K562 (cell line): ENCODE results near the gene GOLGA8B. TPM values are rescaled to one million over a fixed set of nuclear protein-coding genes. Genes with fewer than 3 reads are reported as not detected.
A peak's percentile ranks its signal among the peaks of the same experiment; 100 is the strongest.
"Not testable (repeated sequence)": the region's sequence is repeated elsewhere in the genome, so short reads cannot be mapped to it uniquely, and the experiment has no call there.

ENCODE experiments used
- ATAC-seq: fragments of 200-7000 bp; cut with Tn5 transposase; 3 replicates; pipeline ENCODE4 v1.9.1; 2020; ENCODE audit warnings: moderate library complexity
- BruUV-seq: library from RNA; stranded (reverse); fragments of 400-500 nt; replicated peaks from 2 replicates; lab custom pipeline; 2021; lab: Mats Ljungman, UMichigan
- CTCF ChIA-PET: fragments of 300-600 bp; formaldehyde crosslinking; extraction: SDS; loops from one replicate; lab custom pipeline; 2021; ENCODE audit warnings: low intra/inter-chr PET ratio; lab: Yijun Ruan, JAX
- POLR2A ChIA-PET: fragments of 300-600, 350-650 bp; sonication (Branson Sonifier 250); formaldehyde crosslinking; extraction: SDS; loops from one replicate; lab custom pipeline; 2021; ENCODE audit warnings: antibody characterized with exemption, inconsistent platforms; lab: Yijun Ruan, JAX
- DNase-seq, 4 experiments: peaks; one replicate each; pipeline versions ENCODE4 v3.0.0 to v3.0.0-alpha.2; 2011 to 2018; ENCODE audit warnings: low spot score in 3 of 4, mixed read lengths in 3 of 4; ENCODE audit errors: extremely low read depth in 1 of 4
- FAIRE-seq: peaks from 2 replicates; lab custom pipeline; 2011; peaks lifted over from hg19 to GRCh38; lab: Jason Lieb, UNC
- H2AFZ ChIP-seq: 2 replicates; pipeline ENCODE4 v1.6.0; 2011; ENCODE audit warnings: low read depth, low read length, control low read depth, inconsistent platforms
- H3K27ac ChIP-seq: fragments of 200-600 bp; 3 replicates; pipeline ENCODE4 v1.8.0; 2011; ENCODE audit warnings: low read depth, mild to moderate bottlenecking, control low read depth, inconsistent platforms, low read length, moderate library complexity, mixed read lengths; ENCODE audit errors: extremely low read depth
- H3K27me3 ChIP-seq, 2 experiments: fragments of 300-600 bp in 1 of 2; 2 replicates in 1 of 2; 3 replicates in 1 of 2; pipeline versions ENCODE4 v1.6.0 to v1.8.0; 2011; ENCODE audit warnings: inconsistent platforms in 2 of 2, low read length in 2 of 2, mild to moderate bottlenecking in 1 of 2, mixed read lengths in 1 of 2, moderate library complexity in 1 of 2; ENCODE audit not compliant: control insufficient read depth in 2 of 2, insufficient read depth in 2 of 2
- H3K36me3 ChIP-seq: fragments of 300-600 bp; 3 replicates; pipeline ENCODE4 v1.8.0; 2011; ENCODE audit warnings: mild to moderate bottlenecking, low read length, inconsistent platforms; ENCODE audit not compliant: control insufficient read depth, insufficient read depth
- H3K4me1 ChIP-seq, 2 experiments: fragments of 200-600 bp in 1 of 2; replicated peaks in 1 of 2; 2 replicates in 1 of 2; 3 replicates in 1 of 2; pipeline versions ENCODE4 v1.5.1 to v1.8.0; 2011; ENCODE audit warnings: inconsistent platforms in 2 of 2, low read length in 2 of 2, mild to moderate bottlenecking in 1 of 2, mixed read lengths in 1 of 2, moderate library complexity in 1 of 2; ENCODE audit not compliant: control insufficient read depth in 2 of 2, insufficient read depth in 2 of 2
- H3K4me2 ChIP-seq: 2 replicates; pipeline ENCODE4 v1.6.1; 2011; ENCODE audit warnings: low read length, control low read depth, inconsistent platforms, mixed read lengths; ENCODE audit not compliant: insufficient read depth
- H3K4me3 ChIP-seq: fragments of 200-600 bp; sonication (generic), shearing (Covaris generic); 2 replicates; pipeline ENCODE4 v1.5.1; 2016; ENCODE audit warnings: control low read depth, inconsistent platforms
- H3K79me2 ChIP-seq: fragments of 200-600 bp; 3 replicates; pipeline ENCODE4 v1.8.0; 2011; ENCODE audit warnings: low read length, inconsistent platforms; ENCODE audit not compliant: control insufficient read depth, insufficient read depth
- H3K9ac ChIP-seq, 2 experiments: 2 replicates each; pipeline versions ENCODE4 v1.6.0 to v1.6.1; 2011; ENCODE audit warnings: low read depth in 2 of 2, low read length in 2 of 2, control low read depth in 1 of 2, inconsistent platforms in 1 of 2, mild to moderate bottlenecking in 1 of 2, mixed read lengths in 1 of 2; ENCODE audit not compliant: insufficient read depth in 1 of 2
- H3K9me1 ChIP-seq: one replicate; pipeline ENCODE4 v1.6.0; 2011; ENCODE audit warnings: inconsistent platforms, mild to moderate bottlenecking, low read length, moderate library complexity; ENCODE audit not compliant: control insufficient read depth, insufficient read depth
- H3K9me3 ChIP-seq: replicated peaks from 2 replicates; pipeline ENCODE4 v1.5.1; 2011; ENCODE audit warnings: low read depth, low read length, inconsistent platforms; ENCODE audit not compliant: control insufficient read depth, insufficient read depth
- H4K20me1 ChIP-seq: replicated peaks from 2 replicates; pipeline ENCODE4 v1.6.1; 2011; ENCODE audit warnings: low read length, inconsistent platforms, mixed read lengths; ENCODE audit not compliant: control insufficient read depth, insufficient read depth
- CBX3 ChIP-seq, 2 experiments: IDR thresholded peaks; 1 replicate in 1 of 2; 2 replicates in 1 of 2; pipeline ENCODE4 v1.6.1; 2012; ENCODE audit warnings: inconsistent platforms in 2 of 2, low read length in 2 of 2, borderline replicate concordance in 1 of 2, control low read depth in 1 of 2
- CBX8 ChIP-seq: fragments of 200-600 bp; sonication (generic); IDR thresholded peaks from 2 replicates; pipeline ENCODE4 v1.6.1; 2012; ENCODE audit warnings: borderline replicate concordance, mixed run types, low read depth, mild to moderate bottlenecking, moderate library complexity, mixed read lengths, low read length, control low read depth, inconsistent platforms; ENCODE audit not compliant: poor library complexity, severe bottlenecking; ENCODE audit errors: extremely low read depth
- ETV6 ChIP-seq, 3 experiments: fragments of 150-350 bp in 1 of 3; sonication (generic) in 1 of 3; formaldehyde crosslinking in 1 of 3; IDR thresholded peaks; 2 replicates each; pipeline versions ENCODE4 v1.6.1 to v1.8.0; 2014 to 2022; ENCODE audit warnings: borderline replicate concordance in 2 of 3, low read depth in 2 of 3, antibody characterized with exemption in 1 of 3, low read length in 1 of 3, mild to moderate bottlenecking in 1 of 3, missing genetic modification reagents in 1 of 3
- ILF3 ChIP-seq: fragments of 450-650 bp; IDR thresholded peaks from 2 replicates; pipeline ENCODE4 v1.6.1; 2018; ENCODE audit warnings: antibody characterized with exemption, mild to moderate bottlenecking, moderate library complexity, borderline replicate concordance
- KDM4B ChIP-seq, 2 experiments: fragments of 450-650 bp in 1 of 2; sonication (generic) in 1 of 2; IDR thresholded peaks; 2 replicates each; pipeline ENCODE4 v1.6.1; 2016 to 2017; ENCODE audit warnings: borderline replicate concordance in 2 of 2, antibody characterized with exemption in 1 of 2, low read depth in 1 of 2, mild to moderate bottlenecking in 1 of 2
- KLF6 ChIP-seq: fragments of 250-450 bp; sonication (Bioruptor Pico); IDR thresholded peaks from 2 replicates; pipeline ENCODE4 v1.4.0; 2020; ENCODE audit warnings: mild to moderate bottlenecking, moderate library complexity, borderline replicate concordance
- RBFOX2 ChIP-seq: fragments of 200-400 bp; formaldehyde crosslinking; IDR thresholded peaks from 2 replicates; pipeline ENCODE4 v1.6.1; 2017; ENCODE audit warnings: low read depth, mild to moderate bottlenecking, low read length, moderate library complexity
- SRF ChIP-seq, 2 experiments: fragments of 250-450, 450-650 bp in 1 of 2; sonication (Bioruptor Pico) in 1 of 2; sonication (generic) in 1 of 2; formaldehyde crosslinking; IDR thresholded peaks; 2 replicates each; pipeline versions ENCODE4 v1.5.0 to v1.5.1; 2020 to 2022; ENCODE audit warnings: mild to moderate bottlenecking in 1 of 2, missing genetic modification reagents in 1 of 2
- TAF1 ChIP-seq: IDR thresholded peaks from 2 replicates; pipeline ENCODE4 v1.6.1; 2011; ENCODE audit warnings: mild to moderate bottlenecking, low read length, moderate library complexity; ENCODE audit not compliant: insufficient read depth, control insufficient read depth, severe bottlenecking; ENCODE audit errors: extremely low read depth
- TAF7 ChIP-seq: fragments of 450-650 bp; IDR thresholded peaks from 2 replicates; pipeline ENCODE4 v1.6.1; 2016; ENCODE audit warnings: missing genetic modification characterization, missing compliant biosample characterization
- TBL1XR1 ChIP-seq, 2 experiments: IDR thresholded peaks; 2 replicates each; pipeline ENCODE4 v1.6.1; 2012; ENCODE audit warnings: improper control_type of control experiment in 2 of 2, low read length in 2 of 2, mild to moderate bottlenecking in 1 of 2
- ZNF316 ChIP-seq: fragments of 450-650 bp; IDR thresholded peaks from 2 replicates; pipeline ENCODE4 v1.6.1; 2016
- WGBS: fragments of 100-300 bp; shearing (Covaris generic); methylation state at CpG from one replicate; pipeline ENCODE4 v1.1.6; 2016; ENCODE audit warnings: low coverage, mixed read lengths; ENCODE audit not compliant: insufficient coverage; ENCODE audit errors: missing lambda C conversion rate; 5-methylcytosine and 5-hydroxymethylcytosine counted together
- in situ Hi-C: fragments of 300-500 bp; cut with MboI; formaldehyde crosslinking; loops from 4 replicates; pipeline ENCODE4 v1.15.0; 2018; ENCODE audit warnings: inconsistent platforms, mixed read lengths
- intact Hi-C: fragments of 100-400 bp; cut with micrococcal nuclease; formaldehyde crosslinking; loops from 2 replicates; pipeline ENCODE4 v1.14.2; 2022
- polyA plus RNA-seq, 8 experiments: library from polyadenylated mRNA; depleted of rRNA in 4 of 8; stranded (reverse) in 5 of 8; unstranded in 3 of 8; fragments of >200 nt; fragmentation: Nextera tagmentation in 2 of 8; fragmentation: Illumina TruSeq in 1 of 8; extraction: Ambion mirVana in 2 of 8; extraction: Trizol in 1 of 8; gene quantifications; 2 replicates each; pipeline versions ENCODE4 v1.2.1 to v1.2.3, GENCODE V29; 2011 to 2014; ENCODE audit warnings: inconsistent platforms in 1 of 8, missing spikeins in 1 of 8
- total RNA-seq, 7 experiments: library from RNA; depleted of rRNA in 6 of 7; stranded (reverse); fragments of >200 nt in 6 of 7; fragmentation: Illumina TruSeq in 2 of 7; extraction: Trizol in 2 of 7; gene quantifications; 2 replicates each; pipeline versions ENCODE4 v1.2.1 to v1.2.3, GENCODE V29; 2011 to 2021; ENCODE audit warnings: low replicate concordance in 1 of 7
- TF ChIP-seq, protein P1 (sequence below): sonication (generic); formaldehyde crosslinking; IDR thresholded peaks from 2 replicates; pipeline ENCODE4 v1.9.0; 2022; ENCODE audit warnings: mild to moderate bottlenecking, missing genetic modification reagents

GOLGA8B gene
- total and polyA plus RNA-seq, 9 of the 15 experiments (the other 6 are each of a cell fraction or from before 2014, with no cell fraction given): 7.9 to 236 (median 54.1) TPM

DNA sequence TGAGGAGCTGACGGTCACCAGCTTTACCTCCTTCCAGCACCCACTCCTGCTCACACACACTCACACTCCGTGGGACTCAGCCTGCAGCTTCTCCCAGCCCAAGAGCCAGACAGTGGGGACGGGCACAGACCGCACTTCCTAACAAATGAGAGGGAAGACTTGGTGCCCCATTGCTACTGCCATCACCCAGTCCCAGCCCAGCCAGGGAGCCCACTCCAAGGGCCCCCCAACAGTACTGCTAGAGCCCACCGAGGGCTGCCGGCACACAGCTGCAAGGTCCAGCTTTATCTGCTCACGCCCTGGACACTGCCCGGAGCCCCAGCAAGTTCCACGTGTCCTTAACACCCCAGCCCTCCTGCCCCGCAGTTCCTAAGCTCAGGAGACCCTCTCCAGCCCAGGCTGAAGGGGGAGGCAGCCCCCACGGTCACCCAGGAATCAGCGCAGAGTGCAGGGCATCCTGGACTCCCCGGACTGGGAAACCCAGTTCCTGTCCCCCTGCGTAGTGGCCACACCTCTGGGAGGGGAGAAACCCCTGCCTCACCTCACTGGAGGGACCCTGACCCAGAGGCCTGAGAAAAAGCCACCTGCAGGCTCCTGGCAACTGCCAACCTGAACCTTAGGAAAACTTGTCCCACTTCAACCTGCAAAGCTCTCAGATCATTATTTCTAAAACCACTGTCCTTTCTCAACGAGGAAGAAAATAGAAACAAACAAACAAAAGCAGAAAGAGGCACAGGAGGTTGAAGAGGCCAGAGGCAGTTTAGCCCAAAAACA, 1.6 kb downstream of the GOLGA8B start:
- 57% methylated on average over 11 of the region's 15 CpGs for WGBS
- in situ Hi-C loops: loop anchor here (10.0 kb wide), 1 partner anchor 57 kb away; no protein-coding TSS in a partner anchor
- peaks cover 46% of the 10 kb centered on the region for H3K79me2 ChIP-seq
- ATAC-seq, H4K20me1 ChIP-seq, H3K27me3 ChIP-seq, FAIRE-seq, DNase-seq, H2AFZ ChIP-seq, H3K9me3 ChIP-seq, H3K27ac ChIP-seq, H3K36me3 ChIP-seq, CTCF ChIA-PET, BruUV-seq, H3K9me1 ChIP-seq, POLR2A ChIA-PET: not testable (repeated sequence)
- TF ChIP-seq, protein P1, sequence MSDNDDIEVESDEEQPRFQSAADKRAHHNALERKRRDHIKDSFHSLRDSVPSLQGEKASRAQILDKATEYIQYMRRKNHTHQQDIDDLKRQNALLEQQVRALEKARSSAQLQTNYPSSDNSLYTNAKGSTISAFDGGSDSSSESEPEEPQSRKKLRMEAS (CRISPR knock-in tag): peak; percentile 19; the same call in 1 of the 2 replicates
- peak; percentile 15 for TF ChIP-seq RBFOX2
- H3K4me3 ChIP-seq: peak overlapping the region; percentile 94
- peaks cover 8 to 43% of the 10 kb centered on the region in 2 experiments for H3K4me1 ChIP-seq
- H3K4me2 ChIP-seq: peak overlapping the region; percentile 87
- H3K9ac ChIP-seq: peak overlapping the region; percentile 71 to 93; a peak in 3 of 4 replicates
- intact Hi-C loops: loop anchor here (10.0 kb wide), 3 partner anchors 57 to 367 kb away; partner anchors contain the start of genes GOLGA8A and KATNBL1

DNA sequence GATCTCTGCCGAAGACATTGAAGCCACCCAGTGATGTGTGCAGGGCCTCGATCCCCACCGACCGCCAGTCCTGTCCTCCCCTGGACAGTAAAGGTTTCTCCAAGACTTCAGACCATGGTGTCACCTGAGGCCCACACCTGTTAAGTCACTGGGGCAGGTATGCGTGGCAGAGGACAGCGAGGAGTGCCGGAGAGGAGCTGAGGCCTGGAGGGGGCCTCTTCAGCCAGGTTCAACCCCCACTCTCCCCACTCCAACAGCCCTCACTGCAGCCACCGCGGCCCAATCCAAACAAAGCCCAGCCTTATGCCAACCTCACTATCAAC, 2.4 kb downstream of the GOLGA8B start:
- Histone ChIP-seq H3K36me3 (0 out of 3 replicates have a peak, but pooled peaks cover 3% of the 10 kb centered on the region), H3K9me1 (no peaks in the 10 kb centered on the region), H3K4me1 (peaks cover 8 to 43% of the 10 kb centered on the region in 2 experiments), H3K9ac (peak overlapping the region in 1 of 2 experiments; percentile 6; a peak in 2 of 4 replicates), H3K4me3 (no peak overlapping the region), H3K4me2 (no peak overlapping the region), H3K79me2 (peaks cover 52% of the 10 kb centered on the region), H3K27me3 (no peaks in the 10 kb centered on the region), H3K27ac (no peak overlapping the region), H4K20me1 (peaks cover 6% of the 10 kb centered on the region; the same call in 1 of the 2 replicates), H3K9me3 (no peaks in the 10 kb centered on the region), H2AFZ (no peak overlapping the region)
- 96% methylated on average over 9 of the region's 9 CpGs for WGBS
- ChIA-PET POLR2A (no interaction called here), CTCF (no interaction called here)
- DNase-seq (no peak), ATAC-seq (no peak), FAIRE-seq (no peak)
- intact Hi-C loops (loop anchor here (10.0 kb wide), 3 partner anchors 56 to 366 kb away; partner anchors contain the start of genes GOLGA8A and KATNBL1), in situ Hi-C loops (loop anchor here (10.0 kb wide), 1 partner anchor 56 kb away; no protein-coding TSS in a partner anchor)
- BruUV-seq: TSS peak; percentile 28
- no peak for TF ChIP-seq SRF (CRISPR knock-in tag; IDR thresholded peaks at IDR 0.05)
- no peak for TF ChIP-seq CBX8
- TF ChIP-seq KLF6 (CRISPR knock-in tag): no peak
- TF ChIP-seq ZNF316: no peak
- TF ChIP-seq CBX3 (IDR thresholded peaks at IDR 0.05; ENCODE audit: borderline replicate concordance in 1 of 2, low read length in 2 of 2): no peak
- TF ChIP-seq KDM4B (IDR thresholded peaks at IDR 0.05; ENCODE audit: borderline replicate concordance in 2 of 2, low read depth in 1 of 2): no peak
- no peak for TF ChIP-seq ETV6 (IDR thresholded peaks at IDR 0.05; ENCODE audit: borderline replicate concordance in 1 of 2, low read depth in 2 of 2, low read length in 1 of 2)
- TF ChIP-seq ETV6 (CRISPR knock-in tag; IDR thresholded peaks at IDR 0.05; ENCODE audit: borderline replicate concordance): no peak
- no peak for TF ChIP-seq TBL1XR1 (IDR thresholded peaks at IDR 0.05; ENCODE audit: low read length in 2 of 2)
- no peak for TF ChIP-seq TAF7 (tag)
- TF ChIP-seq ILF3: no peak
- TF ChIP-seq TAF1: no peak
